Measurements from ENCODE around the gene LRP1B.

The LRP1B gene

GRCh38 chr2:141497272-141497671, 633.5 kb downstream of the LRP1B start:
- DNase-seq = no peak

- no peak for DNase-seq
These were observed 634.0 kb downstream of the LRP1B start for GRCh38 chr2:141496810-141497209.

- no peak for DNase-seq
These were observed 636.9 kb downstream of the LRP1B start for GRCh38 chr2:141493936-141494335.

- no peak for DNase-seq
These were observed 638.0 kb downstream of the LRP1B start for GRCh38 chr2:141492816-141493215.

- DNase-seq = no peak
These were observed 639.9 kb downstream of the LRP1B start for GRCh38 chr2:141490886-141491285.

GRCh38 chr2:141482697-141483096, 648.1 kb downstream of the LRP1B start:
- no peak for DNase-seq

- no peak for DNase-seq
These were observed 655.0 kb downstream of the LRP1B start for GRCh38 chr2:141475801-141476200.

- DNase-seq = no peak
These were observed 662.1 kb downstream of the LRP1B start for GRCh38 chr2:141468761-141469160.

- DNase-seq = no peak
These were observed 663.5 kb downstream of the LRP1B start for GRCh38 chr2:141467331-141467730.

GRCh38 chr2:141464995-141465394, 665.8 kb downstream of the LRP1B start:
- no peak for DNase-seq

- no peak for DNase-seq
These were observed 672.5 kb downstream of the LRP1B start for GRCh38 chr2:141458351-141458750.

- no peak for DNase-seq
These were observed 674.9 kb downstream of the LRP1B start for GRCh38 chr2:141455877-141456276.

- no peak for DNase-seq
These were observed 675.5 kb downstream of the LRP1B start for GRCh38 chr2:141455211-141455826.

- DNase-seq = no peak
These were observed 690.7 kb downstream of the LRP1B start for GRCh38 chr2:141440072-141440635.

- DNase-seq = no peak
These were observed 691.3 kb downstream of the LRP1B start for GRCh38 chr2:141439524-141439923.

- no peak for DNase-seq
These were observed 692.3 kb downstream of the LRP1B start for GRCh38 chr2:141438536-141438935.

GRCh38 chr2:141437521-141437920, 693.3 kb downstream of the LRP1B start:
- DNase-seq = no peak

- DNase-seq = no peak
These were observed 707.7 kb downstream of the LRP1B start for GRCh38 chr2:141423124-141423523.

GRCh38 chr2:141417246-141417797, 713.5 kb downstream of the LRP1B start:
- DNase-seq = no peak

- DNase-seq = no peak
These were observed 719.4 kb downstream of the LRP1B start for GRCh38 chr2:141411419-141411818.

- no peak for DNase-seq
These were observed 731.5 kb downstream of the LRP1B start for GRCh38 chr2:141399270-141399669.

- no peak for DNase-seq
These were observed 737.6 kb downstream of the LRP1B start for GRCh38 chr2:141393214-141393545.

GRCh38 chr2:141392517-141393213, 738.2 kb downstream of the LRP1B start:
- no peak for DNase-seq

- DNase-seq = no peak
These were observed 744.6 kb downstream of the LRP1B start for GRCh38 chr2:141386168-141386567.

Data from NCI-H2029 treated with DMSO at 0.1 percent for 48 hours (cell line).